B cell (primary cell): Measurements from ENCODE around the gene JAK1. TPM values are rescaled to one million over a fixed set of nuclear protein-coding genes. Genes with fewer than 3 reads are reported as not detected.
A peak's percentile ranks its signal among the peaks of the same experiment; 100 is the strongest.

Source experiments
- ATAC-seq: fragments of 200-7000 bp; cut with Tn5 transposase; one replicate; pipeline ENCODE4 v1.10.0; 2021; ENCODE audit warnings: low read depth, mild to moderate bottlenecking, moderate number of reproducible peaks, moderate library complexity
- CTCF ChIA-PET: fragments of 350-600 bp; sonication (Branson Sonifier 250); formaldehyde crosslinking; loops from one replicate; lab custom pipeline; 2021; ENCODE audit warnings: antibody characterized with exemption, inconsistent platforms; lab: Charles Lee
- POLR2A ChIA-PET: fragments of 350-600 bp; sonication (Branson Sonifier 250); formaldehyde crosslinking; loops from one replicate; lab custom pipeline; 2021; ENCODE audit warnings: antibody characterized with exemption; lab: Charles Lee
- DNase-seq: peaks from one replicate; pipeline ENCODE4 v3.0.0; 2013
- H2AFZ ChIP-seq: 2 replicates; pipeline ENCODE4 v1.6.1; 2012; ENCODE audit warnings: mild to moderate bottlenecking, low read depth, low read length; ENCODE audit not compliant: insufficient read depth, poor library complexity, severe bottlenecking
- H3K27ac ChIP-seq, 2 donors: 1 replicate in 1 of 2; 2 replicates in 1 of 2; pipeline ENCODE4 v1.5.1; 2012 to 2013; ENCODE audit warnings: low read length in 2 of 2, mild to moderate bottlenecking in 2 of 2, moderate library complexity in 1 of 2
- H3K27me3 ChIP-seq, 4 experiments: fragments of 200-600 bp in 1 of 4; sonication (generic) in 1 of 4; replicated peaks in 1 of 4; 1 replicate in 2 of 4; 2 replicates in 2 of 4; pipeline versions ENCODE4 v1.6.1 to v1.7.0; 2013 to 2016; ENCODE audit warnings: low read length in 3 of 4, mild to moderate bottlenecking in 2 of 4, mixed read lengths in 1 of 4, moderate library complexity in 1 of 4; ENCODE audit not compliant: insufficient read depth in 4 of 4, control insufficient read depth in 3 of 4; ENCODE audit errors: control extremely low read depth in 1 of 4
- H3K36me3 ChIP-seq, 2 experiments: replicated peaks in 1 of 2; 1 replicate in 1 of 2; 2 replicates in 1 of 2; pipeline versions ENCODE4 v1.6.1 to v1.7.1; 2013; ENCODE audit warnings: low read length in 1 of 2; ENCODE audit not compliant: insufficient read depth in 2 of 2, control insufficient read depth in 1 of 2; ENCODE audit errors: control extremely low read depth in 1 of 2, extremely low read depth in 1 of 2
- H3K4me1 ChIP-seq, 2 donors: fragments of 200-600 bp in 1 of 2; sonication (generic) in 1 of 2; 1 replicate in 1 of 2; 2 replicates in 1 of 2; pipeline versions ENCODE4 v1.5.1 to v1.6.1; 2013 to 2017; ENCODE audit warnings: low read length in 2 of 2; ENCODE audit not compliant: control insufficient read depth in 2 of 2, insufficient read depth in 2 of 2
- H3K4me2 ChIP-seq: replicated peaks from 2 replicates; pipeline ENCODE3; 2012; ENCODE audit warnings: mild to moderate bottlenecking, low read depth, low read length; ENCODE audit not compliant: poor library complexity, severe bottlenecking
- H3K4me3 ChIP-seq, 5 experiments: fragments of 200-600 bp in 1 of 5; sonication (generic) in 1 of 5; 1 replicate in 3 of 5; 2 replicates in 2 of 5; pipeline versions ENCODE4 v1.5.1 to v1.7.0; 2011 to 2016; ENCODE audit warnings: low read length in 4 of 5, mild to moderate bottlenecking in 4 of 5, low read depth in 2 of 5, control low read depth in 1 of 5, moderate library complexity in 1 of 5; ENCODE audit not compliant: insufficient read depth in 1 of 5; ENCODE audit errors: control extremely low read depth in 1 of 5, extremely low read depth in 1 of 5
- H3K79me2 ChIP-seq: fragments of 200-600 bp; sonication (generic); one replicate; pipeline ENCODE4 v1.6.0; 2016; ENCODE audit warnings: low read length; ENCODE audit not compliant: control insufficient read depth, insufficient read depth
- H3K9ac ChIP-seq: fragments of 200-600 bp; sonication (generic); 2 replicates; pipeline ENCODE4 v1.6.1; 2017; ENCODE audit warnings: mild to moderate bottlenecking, low read length, moderate library complexity
- H3K9me3 ChIP-seq, 3 donors: one replicate each; pipeline versions ENCODE4 v1.6.1 to v1.7.1; 2013; ENCODE audit warnings: low read length in 2 of 3; ENCODE audit not compliant: control insufficient read depth in 2 of 3, insufficient read depth in 1 of 3; ENCODE audit errors: control extremely low read depth in 1 of 3
- H4K20me1 ChIP-seq: 2 replicates; pipeline ENCODE4 v1.6.0; 2012; ENCODE audit warnings: mild to moderate bottlenecking, low read length; ENCODE audit not compliant: insufficient read depth, control insufficient read depth, poor library complexity, severe bottlenecking
- H3K27ac Mint-ChIP-seq: one replicate; pipeline ENCODE4 v1.8.0; 2021; ENCODE audit warnings: mixed read lengths
- H3K27me3 Mint-ChIP-seq: one replicate; pipeline ENCODE4 v1.8.0; 2021; ENCODE audit warnings: mixed read lengths
- H3K4me1 Mint-ChIP-seq: one replicate; pipeline ENCODE4 v1.8.0; 2021; ENCODE audit warnings: mixed read lengths
- H3K4me3 Mint-ChIP-seq: one replicate; pipeline ENCODE4 v1.8.0; 2021; ENCODE audit warnings: mixed read lengths
- H3K9me3 Mint-ChIP-seq: one replicate; pipeline ENCODE4 v1.8.0; 2022; ENCODE audit warnings: mixed read lengths; ENCODE audit not compliant: insufficient read depth
- EZH2 ChIP-seq: IDR thresholded peaks from 2 replicates; pipeline ENCODE4 v1.6.1; 2012; ENCODE audit warnings: borderline replicate concordance, low read depth, mild to moderate bottlenecking, moderate library complexity, low read length; ENCODE audit not compliant: insufficient read depth, poor library complexity, severe bottlenecking
- WGBS: methylation state at CpG from one replicate; pipeline ENCODE4 v1.1.5; 2013; ENCODE audit warnings: missing lambda C conversion rate; ENCODE audit not compliant: insufficient coverage; 5-methylcytosine and 5-hydroxymethylcytosine counted together
- intact Hi-C: fragments of 100-400 bp; cut with micrococcal nuclease; formaldehyde crosslinking; loops from one replicate; pipeline ENCODE4 v1.10.0; 2022
- polyA plus RNA-seq: library from polyadenylated mRNA; depleted of rRNA; stranded (reverse); fragments of >200 nt; gene quantifications from 2 replicates; pipeline ENCODE4 v1.2.3, GENCODE V29; 2012
- total RNA-seq, 2 donors: library from RNA; stranded (reverse); fragments of 120-200 nt in 1 of 2; gene quantifications; 1 replicate in 1 of 2; 2 replicates in 1 of 2; pipeline versions ENCODE4 v1.2.3 to v1.2.4, GENCODE V29; 2013 to 2022
- TF ChIP-seq, protein P1 (sequence below): fragments of 200-600 bp; IDR thresholded peaks from one replicate; pipeline ENCODE4 v1.8.0; 2022; ENCODE audit warnings: antibody characterized with exemption, mild to moderate bottlenecking

The JAK1 gene
- total and polyA plus RNA-seq, 2 donors (not counting 1 experiment from before 2014, with no cell fraction given), result 99.0 to 244 TPM

DNA sequence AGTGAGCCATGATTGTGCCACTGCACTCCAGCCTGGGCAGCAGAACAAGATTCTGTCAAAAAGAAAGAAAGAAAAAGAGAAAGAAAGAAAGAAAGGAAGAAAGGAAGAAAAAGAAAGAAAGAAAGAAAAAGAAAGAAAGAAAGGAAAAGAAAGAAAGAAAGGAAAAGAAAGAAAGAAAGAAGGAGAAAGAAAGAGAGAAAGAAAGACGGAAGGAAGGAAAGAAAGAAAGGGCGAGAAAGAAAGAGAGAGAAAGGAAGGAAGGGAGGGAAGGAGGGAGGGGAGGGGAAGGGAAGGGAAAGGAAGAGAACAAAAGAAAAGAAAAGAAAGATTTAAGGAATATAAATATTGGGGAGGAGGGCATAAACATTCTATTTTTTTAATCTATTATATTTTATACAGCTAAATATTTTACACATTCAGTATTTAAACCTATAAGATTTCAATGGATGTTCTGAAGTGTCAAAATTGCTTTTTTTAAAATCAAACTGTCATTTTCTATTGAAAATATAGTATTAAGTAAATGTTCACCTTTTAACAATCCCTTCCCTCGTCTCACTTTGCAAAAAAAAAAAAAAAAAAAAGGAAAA, 6.8 kb upstream of the JAK1 start:
- Histone ChIP-seq H3K27me3 (no peaks in the 10 kb centered on the region), H3K9ac (no peak overlapping the region), H3K27ac (no peak overlapping the region), H3K4me2 (no peak overlapping the region), H3K36me3 (no peaks in the 10 kb centered on the region), H3K9me3 (no peaks in the 10 kb centered on the region), H3K4me1 (no peaks in the 10 kb centered on the region), H3K79me2 (peaks cover under 1% of the 10 kb centered on the region), H4K20me1 (no peaks in the 10 kb centered on the region), H2AFZ (no peak overlapping the region), H3K4me3 (no peak overlapping the region)
- ATAC-seq (no peak), DNase-seq (no peak)
- Mint-ChIP-seq H3K4me1 (no peaks in the 10 kb centered on the region), H3K4me3 (no peak overlapping the region), H3K27me3 (no peaks in the 10 kb centered on the region), H3K9me3 (no peaks in the 10 kb centered on the region), H3K27ac (no peak overlapping the region)
- POLR2A ChIA-PET, result no interaction called here
- intact Hi-C loops, result no loop called here
- no peak for TF ChIP-seq EZH2
- TF ChIP-seq, protein P1, sequence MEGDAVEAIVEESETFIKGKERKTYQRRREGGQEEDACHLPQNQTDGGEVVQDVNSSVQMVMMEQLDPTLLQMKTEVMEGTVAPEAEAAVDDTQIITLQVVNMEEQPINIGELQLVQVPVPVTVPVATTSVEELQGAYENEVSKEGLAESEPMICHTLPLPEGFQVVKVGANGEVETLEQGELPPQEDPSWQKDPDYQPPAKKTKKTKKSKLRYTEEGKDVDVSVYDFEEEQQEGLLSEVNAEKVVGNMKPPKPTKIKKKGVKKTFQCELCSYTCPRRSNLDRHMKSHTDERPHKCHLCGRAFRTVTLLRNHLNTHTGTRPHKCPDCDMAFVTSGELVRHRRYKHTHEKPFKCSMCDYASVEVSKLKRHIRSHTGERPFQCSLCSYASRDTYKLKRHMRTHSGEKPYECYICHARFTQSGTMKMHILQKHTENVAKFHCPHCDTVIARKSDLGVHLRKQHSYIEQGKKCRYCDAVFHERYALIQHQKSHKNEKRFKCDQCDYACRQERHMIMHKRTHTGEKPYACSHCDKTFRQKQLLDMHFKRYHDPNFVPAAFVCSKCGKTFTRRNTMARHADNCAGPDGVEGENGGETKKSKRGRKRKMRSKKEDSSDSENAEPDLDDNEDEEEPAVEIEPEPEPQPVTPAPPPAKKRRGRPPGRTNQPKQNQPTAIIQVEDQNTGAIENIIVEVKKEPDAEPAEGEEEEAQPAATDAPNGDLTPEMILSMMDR, result peak; percentile 25
- CTCF ChIA-PET, result no interaction called here
- 100% methylated on average over 2 of the region's 3 CpGs for WGBS

DNA sequence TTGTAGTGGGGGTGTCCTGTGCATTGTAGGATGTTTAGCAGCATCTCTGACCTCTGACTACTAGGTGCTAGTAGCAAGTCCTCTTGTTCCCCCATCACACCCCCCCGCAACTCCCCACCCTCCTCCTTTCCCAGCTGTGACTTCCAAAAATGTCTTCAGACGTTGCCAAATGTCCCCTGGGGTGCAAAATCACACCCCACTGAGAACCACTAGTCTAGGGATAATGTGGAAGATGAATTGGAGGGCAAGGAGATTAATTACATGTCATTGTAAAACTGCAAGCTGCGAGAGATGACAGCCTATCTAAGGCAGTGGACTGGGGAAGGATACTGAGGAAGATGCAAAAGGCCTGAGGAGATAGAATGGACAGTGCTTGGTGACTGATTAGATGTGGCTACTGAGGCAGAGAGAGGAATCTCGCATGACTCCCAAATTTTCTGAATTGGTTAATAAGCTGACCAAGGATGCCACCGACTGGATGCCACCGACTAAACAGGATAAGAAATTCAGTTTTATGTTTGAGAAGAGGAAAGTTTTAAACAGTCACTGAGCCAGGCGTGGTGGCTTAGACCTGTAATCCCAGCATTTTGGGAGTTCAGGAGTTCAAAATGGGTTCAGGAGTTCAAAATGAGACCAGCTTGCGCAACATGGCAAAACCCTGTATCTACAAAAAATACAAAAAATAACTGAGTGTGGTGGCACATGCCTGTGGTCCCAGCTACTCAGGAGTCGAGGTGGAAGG, 3.1 kb upstream of the JAK1 start:
- Histone ChIP-seq H3K9ac (no peak overlapping the region), H3K27ac (no peak overlapping the region), H3K79me2 (peaks cover 34% of the 10 kb centered on the region), H4K20me1 (peaks cover 9% of the 10 kb centered on the region), H3K27me3 (no peaks in the 10 kb centered on the region), H3K4me1 (peaks cover 13 to 18% of the 10 kb centered on the region in 2 donors), H3K4me2 (no peak overlapping the region), H2AFZ (no peak overlapping the region), H3K36me3 (no peaks in the 10 kb centered on the region), H3K4me3 (no peak overlapping the region), H3K9me3 (no peaks in the 10 kb centered on the region)
- no peak for TF ChIP-seq EZH2
- TF ChIP-seq, protein P1, result no peak
- H3K27me3 Mint-ChIP-seq, result no peaks in the 10 kb centered on the region
- WGBS, result 88% methylated on average over 6 of the region's 9 CpGs
- no peak overlapping the region for H3K4me3 Mint-ChIP-seq
- H3K4me1 Mint-ChIP-seq, result peaks cover 17% of the 10 kb centered on the region
- no peak overlapping the region for H3K27ac Mint-ChIP-seq
- CTCF ChIA-PET, result no interaction called here
- POLR2A ChIA-PET, result interaction anchor here (0.6 kb wide), 1 partner anchor 87 kb away, joined by 3 read pairs; no protein-coding TSS in a partner anchor
- H3K9me3 Mint-ChIP-seq, result no peaks in the 10 kb centered on the region
- intact Hi-C loops, result loop anchor here (10.0 kb wide), 1 partner anchor 1955 kb away; the partner anchor contains the start of genes DNAI4 and MIER1
- DNase-seq, result no peak
- ATAC-seq, result no peak
